ENCODE data around the gene MED16.
"Not testable (repeated sequence)": the region's sequence is repeated elsewhere in the genome, so short reads cannot be mapped to it uniquely, and the experiment has no call there.

Gene MED16

GRCh38 chr19:852136-853013, 40.6 kb downstream of the MED16 start, which contains the start of gene ELANE:
Gene ELANE (plus strand): TSS chr19:852303. CDS start chr19:852329, 26 bp downstream.
- Histone ChIP-seq H4K20me1 (ENCODE audit: insufficient read depth, low read length) (no peaks in the 10 kb centered on the region), H3K4me1 (ENCODE audit: insufficient read depth, low read length, severe bottlenecking) (no peaks in the 10 kb centered on the region), H3K9me2 (ENCODE audit: low read depth, low read length) (no peaks in the 10 kb centered on the region), H3F3A (ENCODE audit: insufficient read depth, low read length) (no peaks in the 10 kb centered on the region), H3K4me2 (ENCODE audit: low read length) (no peak within 1 kb of the TSS), H3K9me3 (ENCODE audit: low read length) (no peaks in the 10 kb centered on the region), H3K4me3 (ENCODE audit: low read depth, low read length, poor library complexity, severe bottlenecking) (no peak within 1 kb of the TSS), H3K36me3 (ENCODE audit: insufficient read depth, low read length) (no peaks in the 10 kb centered on the region), H3K9ac (ENCODE audit: low read length) (no peak within 1 kb of the TSS), H2AFZ (ENCODE audit: low read length) (no peak within 1 kb of the TSS), H3K27ac (ENCODE audit: low read depth, low read length, poor library complexity, severe bottlenecking) (no peak within 1 kb of the TSS), H3K27me3 (ENCODE audit: insufficient read depth, low read length) (no peaks in the 10 kb centered on the region; the same call in 1 of the 2 replicates), H3K79me2 (ENCODE audit: insufficient read depth, low read length) (no peaks in the 10 kb centered on the region)
- no peak for TF ChIP-seq EZH2 (IDR thresholded peaks at IDR 0.05; ENCODE audit: borderline replicate concordance, low read length)
- TF ChIP-seq CTCF (IDR thresholded peaks at IDR 0.05; ENCODE audit: low read length) = no peak

DNA sequence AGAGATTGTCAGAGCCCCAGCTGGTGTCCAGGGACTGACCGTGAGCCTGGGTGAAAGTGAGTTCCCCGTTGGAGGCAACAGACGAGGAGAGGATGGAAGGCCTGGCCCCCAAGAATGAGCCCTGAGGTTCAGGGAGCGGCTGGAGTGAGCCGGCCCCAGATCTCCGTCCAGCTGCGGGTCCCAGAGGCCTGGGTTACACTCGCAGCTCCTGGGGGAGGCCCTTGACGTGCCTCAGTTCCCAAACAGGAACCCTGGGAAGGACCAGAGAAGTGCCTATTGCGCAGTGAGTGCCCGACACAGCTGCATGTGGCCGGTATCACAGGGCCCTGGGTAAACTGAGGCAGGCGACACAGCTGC, 42.0 kb downstream of the MED16 start:
- Histone ChIP-seq H2AFZ (ENCODE audit: low read length) (no peak overlapping the region), H3K4me2 (ENCODE audit: low read length) (no peak overlapping the region)

GRCh38 chr19:850221-850978, 42.6 kb downstream of the MED16 start:
- Histone ChIP-seq H3K4me3 (ENCODE audit: low read depth, low read length, poor library complexity, severe bottlenecking) (no peak overlapping the region), H3F3A (ENCODE audit: insufficient read depth, low read length) (no peaks in the 10 kb centered on the region), H3K36me3 (ENCODE audit: insufficient read depth, low read length) (no peaks in the 10 kb centered on the region), H3K27ac (ENCODE audit: low read depth, low read length, poor library complexity, severe bottlenecking) (no peak overlapping the region), H3K79me2 (ENCODE audit: insufficient read depth, low read length) (no peaks in the 10 kb centered on the region), H3K4me1 (ENCODE audit: insufficient read depth, low read length, severe bottlenecking) (no peaks in the 10 kb centered on the region), H3K9ac (ENCODE audit: low read length) (no peak overlapping the region), H3K9me2 (ENCODE audit: low read depth, low read length) (no peaks in the 10 kb centered on the region), H3K4me2 (ENCODE audit: low read length) (no peak overlapping the region), H2AFZ (ENCODE audit: low read length) (no peak overlapping the region), H3K9me3 (ENCODE audit: low read length) (no peaks in the 10 kb centered on the region), H4K20me1 (ENCODE audit: insufficient read depth, low read length) (no peaks in the 10 kb centered on the region), H3K27me3 (ENCODE audit: insufficient read depth, low read length) (no peaks in the 10 kb centered on the region; the same call in 1 of the 2 replicates)
- TF ChIP-seq CTCF (IDR thresholded peaks at IDR 0.05; ENCODE audit: low read length) = no peak
- no peak for TF ChIP-seq EZH2 (IDR thresholded peaks at IDR 0.05; ENCODE audit: borderline replicate concordance, low read length)

More for the DNA sequence above, 42.0 kb downstream of the MED16 start:
- Histone ChIP-seq H4K20me1 (ENCODE audit: insufficient read depth, low read length) (no peaks in the 10 kb centered on the region), H3K4me3 (ENCODE audit: low read depth, low read length, poor library complexity, severe bottlenecking) (no peak overlapping the region), H3K27me3 (ENCODE audit: insufficient read depth, low read length) (no peaks in the 10 kb centered on the region; the same call in 1 of the 2 replicates), H3K4me1 (ENCODE audit: insufficient read depth, low read length, severe bottlenecking) (no peaks in the 10 kb centered on the region), H3K36me3 (ENCODE audit: insufficient read depth, low read length) (no peaks in the 10 kb centered on the region), H3K27ac (ENCODE audit: low read depth, low read length, poor library complexity, severe bottlenecking) (no peak overlapping the region), H3K9ac (ENCODE audit: low read length) (no peak overlapping the region), H3K9me2 (ENCODE audit: low read depth, low read length) (no peaks in the 10 kb centered on the region), H3F3A (ENCODE audit: insufficient read depth, low read length) (no peaks in the 10 kb centered on the region), H3K9me3 (ENCODE audit: low read length) (no peaks in the 10 kb centered on the region), H3K79me2 (ENCODE audit: insufficient read depth, low read length) (no peaks in the 10 kb centered on the region)
- no peak for TF ChIP-seq CTCF (IDR thresholded peaks at IDR 0.05; ENCODE audit: low read length)

GRCh38 chr19:849195-849594, 43.8 kb downstream of the MED16 start:
- not testable (repeated sequence) for H3K36me3 ChIP-seq (ENCODE audit: insufficient read depth, low read length); H3F3A ChIP-seq (ENCODE audit: insufficient read depth, low read length); H3K79me2 ChIP-seq (ENCODE audit: insufficient read depth, low read length); H3K4me1 ChIP-seq (ENCODE audit: insufficient read depth, low read length, severe bottlenecking); H3K27ac ChIP-seq (ENCODE audit: low read depth, low read length, poor library complexity, severe bottlenecking); H3K9ac ChIP-seq (ENCODE audit: low read length); H3K9me3 ChIP-seq (ENCODE audit: low read length); H3K4me3 ChIP-seq (ENCODE audit: low read depth, low read length, poor library complexity, severe bottlenecking); H3K9me2 ChIP-seq (ENCODE audit: low read depth, low read length); H4K20me1 ChIP-seq (ENCODE audit: insufficient read depth, low read length); H3K27me3 ChIP-seq (ENCODE audit: insufficient read depth, low read length); H2AFZ ChIP-seq (ENCODE audit: low read length); H3K4me2 ChIP-seq (ENCODE audit: low read length)
